ENCODE data around the gene CFAP300.

DNA sequence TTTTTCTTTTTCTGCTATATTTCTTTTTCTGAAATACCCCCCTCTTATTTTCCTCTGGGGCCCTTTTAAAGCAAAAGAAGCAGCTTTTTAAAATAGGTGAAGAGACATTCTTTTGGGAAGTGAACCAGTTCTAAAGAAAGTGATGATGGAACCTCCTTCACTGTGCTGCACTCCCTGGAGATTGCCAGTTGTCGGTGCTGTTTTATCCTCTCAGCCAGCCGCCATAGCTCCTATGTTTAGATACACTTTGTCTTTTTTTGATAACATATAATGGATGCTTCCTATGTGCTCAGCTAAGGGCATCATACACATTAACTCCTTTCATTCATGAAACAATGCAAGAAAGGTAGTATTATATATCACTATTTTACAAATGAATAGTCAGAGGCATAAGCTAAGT lies 14.0 kb downstream of the CFAP300 start:
- TF ChIP-seq POLR2A (IDR thresholded peaks at IDR 0.05; ENCODE audit: low read depth, low read length) (no peak), TAF1 (IDR thresholded peaks at IDR 0.05; ENCODE audit: low read depth, low read length) (no peak), POLR2AphosphoS5 (IDR thresholded peaks at IDR 0.05; ENCODE audit: low read depth, low read length) (no peak), SPI1 (IDR thresholded peaks at IDR 0.05; ENCODE audit: low read depth, low read length) (no peak)
